H9 (cell line): ENCODE data around the gene EMX2. TPM values are rescaled to one million over a fixed set of nuclear protein-coding genes. Genes with fewer than 3 reads are reported as not detected.

ENCODE experiments used
- DNase-seq: peaks from one replicate; pipeline ENCODE4 v3.0.0-alpha.2; 2017
- H2AFZ ChIP-seq: one replicate; pipeline ENCODE4 v1.6.1; 2013; ENCODE audit warnings: mild to moderate bottlenecking, low read length, control low read depth, moderate library complexity
- H2AK5ac ChIP-seq: 2 replicates; pipeline ENCODE4 v1.6.1; 2013; ENCODE audit warnings: low read length, control low read depth, mixed read lengths; ENCODE audit not compliant: insufficient read length
- H2BK120ac ChIP-seq: one replicate; pipeline ENCODE4 v1.6.1; 2013; ENCODE audit warnings: low read depth, mild to moderate bottlenecking, low read length, control low read depth, inconsistent platforms; ENCODE audit not compliant: poor library complexity, severe bottlenecking
- H2BK12ac ChIP-seq: 2 replicates; pipeline ENCODE4 v1.6.1; 2013; ENCODE audit warnings: low read length, control low read depth, mixed read lengths, low read depth; ENCODE audit not compliant: insufficient read length
- H2BK15ac ChIP-seq: 2 replicates; pipeline ENCODE4 v1.6.1; 2013; ENCODE audit warnings: low read depth, low read length, control low read depth
- H2BK20ac ChIP-seq: one replicate; pipeline ENCODE4 v1.6.1; 2013; ENCODE audit warnings: low read depth, mild to moderate bottlenecking, low read length, control low read depth, inconsistent platforms; ENCODE audit not compliant: poor library complexity, severe bottlenecking
- H2BK5ac ChIP-seq: 2 replicates; pipeline ENCODE4 v1.6.1; 2013; ENCODE audit warnings: low read length, control low read depth, mixed read lengths; ENCODE audit not compliant: insufficient read length
- H3K14ac ChIP-seq: 2 replicates; pipeline ENCODE4 v1.6.1; 2013; ENCODE audit warnings: low read length, control low read depth; ENCODE audit not compliant: insufficient read depth
- H3K18ac ChIP-seq: 2 replicates; pipeline ENCODE4 v1.6.1; 2013; ENCODE audit warnings: low read depth, mild to moderate bottlenecking, mixed read lengths, low read length, control low read depth; ENCODE audit not compliant: insufficient read length
- H3K23ac ChIP-seq: 2 replicates; pipeline ENCODE4 v1.6.1; 2013; ENCODE audit warnings: low read length, control low read depth, mixed read lengths, low read depth; ENCODE audit not compliant: insufficient read length
- H3K23me2 ChIP-seq: 2 replicates; pipeline ENCODE4 v1.6.1; 2013; ENCODE audit warnings: low read depth, mild to moderate bottlenecking, mixed read lengths, low read length, control low read depth; ENCODE audit not compliant: insufficient read length, poor library complexity, severe bottlenecking
- H3K27ac ChIP-seq: 2 replicates; pipeline ENCODE4 v1.5.1; 2013; ENCODE audit warnings: low read length, control low read depth, mixed read lengths, low read depth; ENCODE audit not compliant: insufficient read length
- H3K27me3 ChIP-seq: 2 replicates; pipeline ENCODE4 v1.6.1; 2013; ENCODE audit warnings: low read length, control low read depth, inconsistent platforms; ENCODE audit not compliant: insufficient read depth
- H3K4ac ChIP-seq: 2 replicates; pipeline ENCODE4 v1.6.1; 2013; ENCODE audit warnings: low read depth, mild to moderate bottlenecking, control low read depth, inconsistent platforms, low read length, moderate library complexity
- H3K4me1 ChIP-seq: 2 replicates; pipeline ENCODE4 v1.6.1; 2013; ENCODE audit warnings: low read length, control low read depth, inconsistent platforms; ENCODE audit not compliant: insufficient read depth
- H3K4me2 ChIP-seq: 2 replicates; pipeline ENCODE4 v1.6.1; 2013; ENCODE audit warnings: low read length, control low read depth, mixed read lengths; ENCODE audit not compliant: insufficient read length, insufficient read depth
- H3K56ac ChIP-seq: 2 replicates; pipeline ENCODE4 v1.6.1; 2013; ENCODE audit warnings: low read depth, mild to moderate bottlenecking, mixed read lengths, low read length, control low read depth; ENCODE audit not compliant: insufficient read length
- H3K79me1 ChIP-seq: 2 replicates; pipeline ENCODE4 v1.6.1; 2013; ENCODE audit warnings: low read depth, mild to moderate bottlenecking, moderate library complexity, low read length, control low read depth, inconsistent platforms; ENCODE audit not compliant: insufficient read depth, poor library complexity, severe bottlenecking
- H3K79me2 ChIP-seq: 2 replicates; pipeline ENCODE4 v1.6.1; 2013; ENCODE audit warnings: low read length, control low read depth, inconsistent platforms; ENCODE audit not compliant: insufficient read depth
- H3K9ac ChIP-seq: 2 replicates; pipeline ENCODE4 v1.6.1; 2013; ENCODE audit warnings: low read length, control low read depth, mixed read lengths; ENCODE audit not compliant: insufficient read length; ENCODE audit errors: extremely low read depth
- H3K9me3 ChIP-seq: one replicate; pipeline ENCODE4 v1.6.1; 2013; ENCODE audit warnings: low read depth, low read length, inconsistent platforms; ENCODE audit not compliant: control insufficient read depth
- H3T11ph ChIP-seq: one replicate; pipeline ENCODE4 v1.6.1; 2013; ENCODE audit warnings: mild to moderate bottlenecking, low read length, control low read depth, inconsistent platforms
- H4K20me1 ChIP-seq: one replicate; pipeline ENCODE4 v1.6.1; 2013; ENCODE audit not compliant: control insufficient read depth, insufficient read length, insufficient read depth
- H4K5ac ChIP-seq: 2 replicates; pipeline ENCODE4 v1.6.1; 2013; ENCODE audit warnings: low read depth, mild to moderate bottlenecking, mixed read lengths, low read length, control low read depth; ENCODE audit not compliant: insufficient read length
- H4K8ac ChIP-seq: replicated peaks from 2 replicates; pipeline ENCODE4 v1.6.1; 2013; ENCODE audit warnings: low read length, control low read depth, mixed read lengths, low read depth; ENCODE audit not compliant: insufficient read length
- H4K91ac ChIP-seq: 2 replicates; pipeline ENCODE4 v1.6.1; 2013; ENCODE audit warnings: low read depth, mild to moderate bottlenecking, moderate library complexity, mixed read lengths, low read length, control low read depth; ENCODE audit not compliant: insufficient read length
- H3K27ac Mint-ChIP-seq, 3 experiments: 2 replicates in 2 of 3; 3 replicates in 1 of 3; pipeline ENCODE4 v1.8.0; 2020 to 2021; ENCODE audit warnings: mixed read lengths in 3 of 3, mild to moderate bottlenecking in 1 of 3, moderate library complexity in 1 of 3
- H3K27me3 Mint-ChIP-seq: 2 replicates; pipeline ENCODE4 v1.8.0; 2021; ENCODE audit warnings: low read depth, mild to moderate bottlenecking, moderate library complexity, mixed read lengths
- H3K36me3 Mint-ChIP-seq, 3 experiments: 2 replicates in 2 of 3; 3 replicates in 1 of 3; pipeline ENCODE4 v1.8.0; 2020 to 2021; ENCODE audit warnings: low read depth in 3 of 3, mixed read lengths in 3 of 3; ENCODE audit not compliant: insufficient read depth in 1 of 3
- H3K4me1 Mint-ChIP-seq, 2 experiments: 2 replicates each; pipeline ENCODE4 v1.8.0; 2020; ENCODE audit warnings: mixed read lengths in 2 of 2
- H3K4me3 Mint-ChIP-seq, 2 experiments: 2 replicates in 1 of 2; 3 replicates in 1 of 2; pipeline ENCODE4 v1.8.0; 2020 to 2021; ENCODE audit warnings: mild to moderate bottlenecking in 2 of 2, mixed read lengths in 2 of 2, moderate library complexity in 1 of 2
- H3K9me3 Mint-ChIP-seq, 2 experiments: 2 replicates in 1 of 2; 3 replicates in 1 of 2; pipeline ENCODE4 v1.8.0; 2020; ENCODE audit warnings: mild to moderate bottlenecking in 2 of 2, mixed read lengths in 2 of 2, moderate library complexity in 1 of 2
- CTCF ChIP-seq: fragments of 200-600 bp; sonication (generic); conservative IDR thresholded peaks from 3 replicates; pipeline ENCODE4 v1.8.0; 2021; ENCODE audit warnings: antibody characterized with exemption, mild to moderate bottlenecking
- WGBS: extraction: QIAGEN DNeasy Blood & Tissue Kit; methylation state at CpG from one replicate; pipeline ENCODE4 v1.1.7; 2013; ENCODE audit warnings: missing lambda C conversion rate, low lambda C conversion rate, mixed read lengths; ENCODE audit not compliant: insufficient read length; ENCODE audit errors: extremely low coverage; 5-methylcytosine and 5-hydroxymethylcytosine counted together
- total RNA-seq: library from RNA; stranded (reverse); gene quantifications from 2 replicates; pipeline ENCODE4 v1.2.1, GENCODE V29; 2021

EMX2 gene
- total RNA-seq, 1 experiment from 2014 or later = not detected

GRCh38 chr10:117532003-117532385 is 10.6 kb upstream of the EMX2 start:
- H4K8ac ChIP-seq = no peak overlapping the region
- H2BK120ac ChIP-seq = no peak overlapping the region
- WGBS = no CpG with 5 or more reads among the region's 3 CpGs
- no peak overlapping the region for H3K4ac ChIP-seq
- Mint-ChIP-seq H3K4me1 (peaks cover 7 to 33% of the 10 kb centered on the region in 2 experiments; a peak in 3 of 4 replicates), H3K36me3 (no peaks in the 10 kb centered on the region), H3K9me3 (peaks cover 0 to 2% of the 10 kb centered on the region in 2 experiments; a peak in 3 of 5 replicates), H3K27me3 (peaks cover 100% of the 10 kb centered on the region), H3K4me3 (no peak overlapping the region), H3K27ac (no peak overlapping the region)
- no peak overlapping the region for H2BK20ac ChIP-seq
- DNase-seq = peak; percentile 11
- no peak overlapping the region for H3K9ac ChIP-seq
- H3K23me2 ChIP-seq = no peaks in the 10 kb centered on the region
- H3K27me3 ChIP-seq = peaks cover 70% of the 10 kb centered on the region
- H4K91ac ChIP-seq = no peak overlapping the region
- peaks cover 4% of the 10 kb centered on the region for H4K20me1 ChIP-seq
- no peak overlapping the region for H3K18ac ChIP-seq
- no peaks in the 10 kb centered on the region for H3K4me1 ChIP-seq
- H3K27ac ChIP-seq = no peak overlapping the region
- no peak overlapping the region for H3K56ac ChIP-seq
- no peak overlapping the region for H2BK12ac ChIP-seq
- no peak overlapping the region for H2AK5ac ChIP-seq
- H3T11ph ChIP-seq = no peak overlapping the region
- no peaks in the 10 kb centered on the region for H3K79me2 ChIP-seq
- no peak overlapping the region for H2BK5ac ChIP-seq
- no peaks in the 10 kb centered on the region for H3K9me3 ChIP-seq
- no peak overlapping the region for H3K14ac ChIP-seq
- H2AFZ ChIP-seq = no peak overlapping the region
- no peak overlapping the region for H3K23ac ChIP-seq
- H3K4me2 ChIP-seq = no peak overlapping the region
- H4K5ac ChIP-seq = no peak overlapping the region
- no peak for TF ChIP-seq CTCF
- no peak overlapping the region for H2BK15ac ChIP-seq
- H3K79me1 ChIP-seq = no peaks in the 10 kb centered on the region
